Spleen (tissue), 11 donors: ENCODE results near the gene GRIK3. TPM values are rescaled to one million over a fixed set of nuclear protein-coding genes. Genes with fewer than 3 reads are reported as not detected.

Experiments used
- DNase-seq: peaks from one replicate; pipeline ENCODE4 v3.0.0-alpha.2; 2020
- H3K27ac ChIP-seq, 8 donors: fragments of 200-600 bp; sonication (generic) in 7 of 8; 1 replicate in 4 of 8; 2 replicates in 4 of 8; pipeline versions ENCODE4 v1.5.0 to v1.8.0; 2016 to 2021; ENCODE audit warnings: inconsistent platforms in 4 of 8, mild to moderate bottlenecking in 4 of 8, moderate library complexity in 1 of 8
- H3K27me3 ChIP-seq, 7 donors: fragments of 200-600 bp; sonication (generic) in 6 of 7; replicated peaks in 1 of 7; 1 replicate in 4 of 7; 2 replicates in 3 of 7; pipeline versions ENCODE4 v1.5.0 to v1.8.0; 2016 to 2021; ENCODE audit warnings: inconsistent platforms in 3 of 7, mild to moderate bottlenecking in 1 of 7
- H3K36me3 ChIP-seq, 6 donors: fragments of 200-600 bp; sonication (generic) in 5 of 6; 1 replicate in 4 of 6; 2 replicates in 2 of 6; pipeline versions ENCODE4 v1.5.0 to v1.8.0; 2016 to 2021; ENCODE audit warnings: inconsistent platforms in 2 of 6
- H3K4me1 ChIP-seq, 6 donors: fragments of 200-600 bp; sonication (generic) in 5 of 6; 1 replicate in 3 of 6; 2 replicates in 3 of 6; pipeline versions ENCODE4 v1.5.0 to v1.8.0; 2016 to 2021; ENCODE audit warnings: inconsistent platforms in 3 of 6
- H3K4me3 ChIP-seq, 8 donors: fragments of 200-600 bp; sonication (generic) in 7 of 8; 1 replicate in 4 of 8; 2 replicates in 4 of 8; pipeline versions ENCODE4 v1.5.0 to v1.8.0; 2016 to 2021; ENCODE audit warnings: inconsistent platforms in 4 of 8, mild to moderate bottlenecking in 4 of 8, moderate library complexity in 2 of 8
- H3K9me3 ChIP-seq, 8 donors: fragments of 200-600 bp; sonication (generic) in 7 of 8; 1 replicate in 4 of 8; 2 replicates in 4 of 8; pipeline versions ENCODE4 v1.5.0 to v1.8.0; 2016 to 2021; ENCODE audit warnings: inconsistent platforms in 4 of 8
- POLR2A ChIP-seq, 3 donors: fragments of 450-650 bp; IDR thresholded peaks; one replicate each; pipeline ENCODE4 v1.5.1; 2017; ENCODE audit warnings: antibody characterized with exemption in 3 of 3, mild to moderate bottlenecking in 1 of 3
- POLR2AphosphoS5 ChIP-seq, 3 donors: sonication (generic); formaldehyde crosslinking; IDR thresholded peaks; one replicate each; pipeline ENCODE4 v1.5.1; 2017; ENCODE audit warnings: antibody characterized with exemption in 3 of 3
- WGBS, 5 donors: extraction: QIAGEN DNeasy Blood & Tissue Kit in 3 of 5; methylation state at CpG; one replicate each; pipeline versions ENCODE4 v1.1.5 to v1.1.7; 2013 to 2018; 5-methylcytosine and 5-hydroxymethylcytosine counted together
- intact Hi-C: fragments of 100-400 bp; cut with DNase I; formaldehyde crosslinking; loops from one replicate; pipeline ENCODE4 v1.15.0; 2023; ENCODE audit warnings: low total_unique reads
- polyA plus RNA-seq, 3 donors: library from polyadenylated mRNA; stranded (reverse); fragments of 200-250 nt; gene quantifications; one replicate each; pipeline ENCODE4 v1.2.1, GENCODE V29; 2013
- total RNA-seq, 7 donors: library from RNA; depleted of rRNA in 3 of 7; stranded (reverse); fragments of >200 nt in 3 of 7; fragmentation: NEBNext Ultra II Directional in 4 of 7; extraction: Animal tissue kit (Norgen Biotek cat#: 25700) in 4 of 7; gene quantifications; one replicate each; pipeline versions ENCODE4 v1.1.0 to v1.2.1, GENCODE V29; 2016 to 2021
- TF ChIP-seq, protein P1 (sequence below), 11 experiments: fragments of 200-600 bp in 7 of 11; fragments of 450-650 bp in 4 of 11; sonication (generic) in 4 of 11; IDR thresholded peaks in 8 of 11; conservative IDR thresholded peaks in 3 of 11; 1 replicate in 7 of 11; 2 replicates in 4 of 11; pipeline versions ENCODE4 v1.4.0 to v1.8.0; 2016 to 2021; ENCODE audit warnings: antibody characterized with exemption in 11 of 11, inconsistent platforms in 4 of 11, mild to moderate bottlenecking in 1 of 11
- donor health status: healthy with polysubstance abuse.
- donor health status: DM: no; HTN: no; CAD: no; lungs with moderate emphysema.
- donor health status: DM: no; HTN: no; CAD: no.
- donor health status: Bipolar disorder and iron deficiency.
- donor health status: healthy.
- donor health status: DM: no; HTN: no; CAD: no.
- donor health status: DM: yes; HTN: yes; CAD: no.

The GRIK3 gene
- total and polyA plus RNA-seq, 10 donors, result 0.09 to 0.74 (median 0.19) TPM

DNA sequence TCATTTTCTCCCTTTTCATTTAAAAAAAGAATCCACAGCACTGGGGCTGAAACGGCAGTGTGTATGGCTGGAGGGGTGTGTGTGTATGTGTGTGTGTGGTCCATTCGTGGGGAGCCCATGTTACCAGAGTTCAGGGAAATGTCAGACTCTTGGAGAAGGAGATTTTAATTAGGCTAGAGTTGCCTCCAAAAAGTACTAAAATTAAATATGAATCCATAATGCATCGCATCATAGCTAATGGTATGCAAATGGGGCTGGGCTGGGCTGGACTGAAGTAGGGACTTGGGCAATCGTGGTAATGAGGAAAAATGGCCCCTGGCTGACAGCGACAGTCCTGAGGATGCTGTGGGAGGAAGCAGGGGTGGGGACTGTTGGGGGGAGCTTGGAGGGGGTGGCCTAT is 24.8 kb downstream of the GRIK3 start:
- whole genome bisulfite sequencing, 5 donors, result 35 to 49% (median 41%) methylated on average over 5 of the region's 5 CpGs
- intact Hi-C loops, result no loop called here
- no peak for DNase-seq

DNA sequence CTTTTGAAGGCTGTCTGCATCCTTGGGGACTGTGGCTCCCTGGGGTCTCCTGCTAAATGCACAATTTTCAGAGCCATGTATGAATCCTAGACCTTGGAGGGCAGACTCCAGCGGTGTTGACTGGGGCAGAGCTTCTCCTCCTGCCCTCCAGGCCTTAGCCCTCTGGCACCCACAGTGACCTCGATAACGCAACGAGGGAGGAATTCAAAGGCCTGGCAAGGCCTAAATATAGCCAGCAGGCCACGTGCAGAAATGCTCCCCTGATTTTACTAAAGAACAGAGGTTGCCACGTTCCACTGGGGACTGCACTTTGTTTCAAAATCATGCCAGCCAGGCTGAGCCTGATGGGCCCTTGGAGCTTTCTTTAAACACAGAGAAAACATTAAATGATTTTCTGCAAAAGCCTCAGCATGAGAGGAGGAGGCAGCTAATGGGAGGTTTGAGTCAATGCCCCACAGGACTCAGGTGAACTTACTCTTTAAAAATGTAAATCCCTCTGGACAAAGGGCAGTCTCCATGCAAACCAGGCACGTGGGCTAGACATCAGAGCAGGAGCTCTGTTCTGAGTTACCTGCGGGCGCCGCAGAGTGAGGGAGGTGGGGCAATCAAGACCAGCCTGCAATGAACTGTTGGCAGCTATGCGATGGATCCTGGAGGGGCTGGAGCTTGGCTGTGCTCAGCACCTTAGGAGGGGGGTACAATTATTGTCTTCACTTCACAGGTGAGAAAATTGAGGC is 28.0 kb downstream of the GRIK3 start:
- peaks cover 0 to 20% (median 0%) of the 10 kb centered on the region in 7 donors for H3K27me3 ChIP-seq

More for the DNA sequence above, 24.8 kb downstream of the GRIK3 start:
- Histone ChIP-seq H3K4me1 (no peaks in the 10 kb centered on the region), H3K9me3 (no peaks in the 10 kb centered on the region), H3K36me3 (no peaks in the 10 kb centered on the region), H3K27ac (no peak overlapping the region), H3K4me3 (no peak overlapping the region), H3K27me3 (peaks cover 0 to 33% (median 0%) of the 10 kb centered on the region in 7 donors)
- TF ChIP-seq, protein P1, sequence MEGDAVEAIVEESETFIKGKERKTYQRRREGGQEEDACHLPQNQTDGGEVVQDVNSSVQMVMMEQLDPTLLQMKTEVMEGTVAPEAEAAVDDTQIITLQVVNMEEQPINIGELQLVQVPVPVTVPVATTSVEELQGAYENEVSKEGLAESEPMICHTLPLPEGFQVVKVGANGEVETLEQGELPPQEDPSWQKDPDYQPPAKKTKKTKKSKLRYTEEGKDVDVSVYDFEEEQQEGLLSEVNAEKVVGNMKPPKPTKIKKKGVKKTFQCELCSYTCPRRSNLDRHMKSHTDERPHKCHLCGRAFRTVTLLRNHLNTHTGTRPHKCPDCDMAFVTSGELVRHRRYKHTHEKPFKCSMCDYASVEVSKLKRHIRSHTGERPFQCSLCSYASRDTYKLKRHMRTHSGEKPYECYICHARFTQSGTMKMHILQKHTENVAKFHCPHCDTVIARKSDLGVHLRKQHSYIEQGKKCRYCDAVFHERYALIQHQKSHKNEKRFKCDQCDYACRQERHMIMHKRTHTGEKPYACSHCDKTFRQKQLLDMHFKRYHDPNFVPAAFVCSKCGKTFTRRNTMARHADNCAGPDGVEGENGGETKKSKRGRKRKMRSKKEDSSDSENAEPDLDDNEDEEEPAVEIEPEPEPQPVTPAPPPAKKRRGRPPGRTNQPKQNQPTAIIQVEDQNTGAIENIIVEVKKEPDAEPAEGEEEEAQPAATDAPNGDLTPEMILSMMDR (IDR thresholded peaks at IDR 0.05 in 8 of 11, conservative IDR thresholded peaks at IDR 0.05 in 3 of 11), result no peak
- no peak for TF ChIP-seq POLR2AphosphoS5 (IDR thresholded peaks at IDR 0.05)
- no peak for TF ChIP-seq POLR2A (IDR thresholded peaks at IDR 0.05)

DNA sequence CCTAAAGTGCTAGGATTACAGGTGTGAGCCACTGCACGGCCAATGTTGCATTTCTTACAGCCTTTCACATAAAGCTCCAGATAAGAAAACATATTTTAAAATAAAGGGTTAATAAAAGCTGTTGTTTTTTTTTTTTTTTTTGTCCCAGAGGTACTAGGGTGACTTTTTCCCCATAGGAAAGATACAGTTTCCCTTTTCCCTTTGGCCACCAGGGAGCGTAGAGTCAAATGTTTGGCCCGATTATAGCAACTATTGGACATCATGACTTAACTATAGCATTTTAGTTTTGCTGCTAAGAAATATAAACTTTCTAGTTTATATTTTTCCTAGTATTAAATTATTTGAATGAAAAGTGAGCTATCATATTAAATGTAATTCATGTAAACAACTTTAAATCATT is 31.4 kb downstream of the GRIK3 start:
- no peaks in the 10 kb centered on the region for H3K4me1 ChIP-seq
- TF ChIP-seq POLR2A (IDR thresholded peaks at IDR 0.05) (no peak), POLR2AphosphoS5 (IDR thresholded peaks at IDR 0.05) (no peak)
- TF ChIP-seq, protein P1 (IDR thresholded peaks at IDR 0.05 in 8 of 11, conservative IDR thresholded peaks at IDR 0.05 in 3 of 11), result no peak
- no peak for DNase-seq
- 87 to 92% (median 92%) methylated on average over 3 of the region's 3 CpGs for WGBS, 5 donors
- H3K27me3 ChIP-seq, result peaks cover 0 to 26% (median 0%) of the 10 kb centered on the region in 7 donors
- intact Hi-C loops, result no loop called here
- no peaks in the 10 kb centered on the region for H3K36me3 ChIP-seq
- H3K9me3 ChIP-seq, result no peaks in the 10 kb centered on the region
- no peak overlapping the region for H3K27ac ChIP-seq
- H3K4me3 ChIP-seq, result no peak overlapping the region

More for the DNA sequence above, 28.0 kb downstream of the GRIK3 start:
- H3K36me3 ChIP-seq, result no peaks in the 10 kb centered on the region
- TF ChIP-seq, protein P1 (IDR thresholded peaks at IDR 0.05 in 8 of 11, conservative IDR thresholded peaks at IDR 0.05 in 3 of 11), result no peak
- TF ChIP-seq POLR2A (IDR thresholded peaks at IDR 0.05) (no peak), POLR2AphosphoS5 (IDR thresholded peaks at IDR 0.05) (no peak)
- 62 to 71% (median 70%) methylated on average over 11 of the region's 11 CpGs for WGBS, 5 donors
- no peak overlapping the region for H3K4me3 ChIP-seq
- intact Hi-C loops, result no loop called here
- DNase-seq, result no peak
- H3K4me1 ChIP-seq, result no peaks in the 10 kb centered on the region
- H3K9me3 ChIP-seq, result no peaks in the 10 kb centered on the region
- no peak overlapping the region for H3K27ac ChIP-seq

DNA sequence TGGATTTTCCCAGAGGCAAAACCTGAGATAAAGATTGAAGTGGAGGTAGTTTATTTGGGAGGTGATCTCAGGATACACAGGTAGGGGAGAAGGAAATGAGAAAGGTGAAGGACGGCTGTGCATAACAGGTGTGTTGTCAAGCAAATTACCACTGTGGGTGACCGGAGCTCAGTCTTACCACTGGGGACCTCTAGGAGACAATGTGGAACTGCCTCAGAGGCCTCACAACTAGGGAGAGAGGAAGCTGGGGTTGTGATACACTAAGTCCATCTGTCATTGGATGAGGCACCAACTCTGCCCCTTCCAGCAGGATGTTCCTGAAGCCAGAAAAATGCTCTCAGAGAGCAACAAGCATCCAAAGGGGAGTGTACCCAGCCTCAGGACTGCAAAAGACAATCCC is 32.6 kb downstream of the GRIK3 start:
- H3K27ac ChIP-seq, result no peak overlapping the region
- 28 to 47% (median 36%) methylated on average over 2 of the region's 2 CpGs for WGBS, 5 donors
- no peak for TF ChIP-seq POLR2AphosphoS5 (IDR thresholded peaks at IDR 0.05)
- TF ChIP-seq POLR2A (IDR thresholded peaks at IDR 0.05), result no peak
- TF ChIP-seq, protein P1 (IDR thresholded peaks at IDR 0.05 in 8 of 11, conservative IDR thresholded peaks at IDR 0.05 in 3 of 11), result no peak
- peaks cover 0 to 26% (median 0%) of the 10 kb centered on the region in 7 donors for H3K27me3 ChIP-seq
- no peaks in the 10 kb centered on the region for H3K4me1 ChIP-seq
- H3K9me3 ChIP-seq, result no peaks in the 10 kb centered on the region
- no peaks in the 10 kb centered on the region for H3K36me3 ChIP-seq
- intact Hi-C loops, result no loop called here
- no peak overlapping the region for H3K4me3 ChIP-seq
- no peak for DNase-seq
